Measurements from ENCODE around the gene ONECUT1. TPM values are rescaled to one million over a fixed set of nuclear protein-coding genes. Genes with fewer than 3 reads are reported as not detected.
A peak's percentile ranks its signal among the peaks of the same experiment; 100 is the strongest.

The ONECUT1 gene
- total RNA-seq, 1 experiment from 2014 or later = 35.9 TPM

DNA sequence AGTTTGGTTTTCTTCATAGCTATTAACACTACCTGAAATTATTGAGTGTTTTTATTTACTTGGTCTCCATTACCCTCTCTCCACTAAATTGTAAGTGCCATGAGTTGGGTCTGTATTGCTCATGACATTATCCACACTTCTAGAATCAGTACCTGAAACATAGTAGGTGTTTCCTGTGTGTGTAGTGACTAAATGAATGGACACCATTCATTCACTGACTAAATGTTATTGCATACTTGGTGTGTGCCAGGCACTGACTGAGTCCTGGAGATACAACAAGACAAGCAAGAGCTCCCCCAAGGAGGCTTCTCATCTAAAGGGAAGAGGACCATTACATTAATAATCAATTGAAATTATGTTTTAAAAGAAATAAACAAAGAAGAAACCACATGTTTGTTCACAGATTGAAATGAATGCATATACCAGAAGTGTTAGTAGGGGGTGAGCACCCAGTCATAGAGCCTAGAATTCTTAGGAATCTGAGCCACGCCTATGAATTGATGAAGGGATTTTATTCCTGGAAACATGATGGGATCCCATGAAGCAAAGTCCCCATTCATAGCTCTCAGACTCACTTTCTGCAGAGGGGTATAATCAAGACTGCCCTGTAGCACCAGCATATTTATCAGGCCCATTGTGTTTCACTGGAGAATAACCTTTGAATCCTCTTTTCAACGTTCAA lies 79.3 kb downstream of the ONECUT1 start:
- ATAC-seq (no peak), DNase-seq (ENCODE audit: low spot score) (no peak)
- Mint-ChIP-seq H3K9me3 (no peaks in the 10 kb centered on the region), H3K36me3 (no peaks in the 10 kb centered on the region), H3K27me3 (ENCODE audit: low read depth) (no peaks in the 10 kb centered on the region; the same call in 1 of the 2 replicates), H3K4me1 (peaks cover 18% of the 10 kb centered on the region), H3K4me3 (no peak overlapping the region), H3K27ac (no peak overlapping the region)
- TF ChIP-seq ZNF219 (CRISPR knock-in tag; IDR thresholded peaks at IDR 0.05; ENCODE audit: borderline replicate concordance) (no peak), NR2C2 (CRISPR knock-in tag; IDR thresholded peaks at IDR 0.05) (no peak), ESRRA (CRISPR knock-in tag; IDR thresholded peaks at IDR 0.05; ENCODE audit: borderline replicate concordance) (no peak)
- TF ChIP-seq, protein P1, sequence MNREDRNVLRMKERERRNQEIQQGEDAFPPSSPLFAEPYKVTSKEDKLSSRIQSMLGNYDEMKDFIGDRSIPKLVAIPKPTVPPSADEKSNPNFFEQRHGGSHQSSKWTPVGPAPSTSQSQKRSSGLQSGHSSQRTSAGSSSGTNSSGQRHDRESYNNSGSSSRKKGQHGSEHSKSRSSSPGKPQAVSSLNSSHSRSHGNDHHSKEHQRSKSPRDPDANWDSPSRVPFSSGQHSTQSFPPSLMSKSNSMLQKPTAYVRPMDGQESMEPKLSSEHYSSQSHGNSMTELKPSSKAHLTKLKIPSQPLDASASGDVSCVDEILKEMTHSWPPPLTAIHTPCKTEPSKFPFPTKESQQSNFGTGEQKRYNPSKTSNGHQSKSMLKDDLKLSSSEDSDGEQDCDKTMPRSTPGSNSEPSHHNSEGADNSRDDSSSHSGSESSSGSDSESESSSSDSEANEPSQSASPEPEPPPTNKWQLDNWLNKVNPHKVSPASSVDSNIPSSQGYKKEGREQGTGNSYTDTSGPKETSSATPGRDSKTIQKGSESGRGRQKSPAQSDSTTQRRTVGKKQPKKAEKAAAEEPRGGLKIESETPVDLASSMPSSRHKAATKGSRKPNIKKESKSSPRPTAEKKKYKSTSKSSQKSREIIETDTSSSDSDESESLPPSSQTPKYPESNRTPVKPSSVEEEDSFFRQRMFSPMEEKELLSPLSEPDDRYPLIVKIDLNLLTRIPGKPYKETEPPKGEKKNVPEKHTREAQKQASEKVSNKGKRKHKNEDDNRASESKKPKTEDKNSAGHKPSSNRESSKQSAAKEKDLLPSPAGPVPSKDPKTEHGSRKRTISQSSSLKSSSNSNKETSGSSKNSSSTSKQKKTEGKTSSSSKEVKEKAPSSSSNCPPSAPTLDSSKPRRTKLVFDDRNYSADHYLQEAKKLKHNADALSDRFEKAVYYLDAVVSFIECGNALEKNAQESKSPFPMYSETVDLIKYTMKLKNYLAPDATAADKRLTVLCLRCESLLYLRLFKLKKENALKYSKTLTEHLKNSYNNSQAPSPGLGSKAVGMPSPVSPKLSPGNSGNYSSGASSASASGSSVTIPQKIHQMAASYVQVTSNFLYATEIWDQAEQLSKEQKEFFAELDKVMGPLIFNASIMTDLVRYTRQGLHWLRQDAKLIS (CRISPR knock-in tag; IDR thresholded peaks at IDR 0.05; ENCODE audit: borderline replicate concordance) = no peak
- TF ChIP-seq, protein P2, sequence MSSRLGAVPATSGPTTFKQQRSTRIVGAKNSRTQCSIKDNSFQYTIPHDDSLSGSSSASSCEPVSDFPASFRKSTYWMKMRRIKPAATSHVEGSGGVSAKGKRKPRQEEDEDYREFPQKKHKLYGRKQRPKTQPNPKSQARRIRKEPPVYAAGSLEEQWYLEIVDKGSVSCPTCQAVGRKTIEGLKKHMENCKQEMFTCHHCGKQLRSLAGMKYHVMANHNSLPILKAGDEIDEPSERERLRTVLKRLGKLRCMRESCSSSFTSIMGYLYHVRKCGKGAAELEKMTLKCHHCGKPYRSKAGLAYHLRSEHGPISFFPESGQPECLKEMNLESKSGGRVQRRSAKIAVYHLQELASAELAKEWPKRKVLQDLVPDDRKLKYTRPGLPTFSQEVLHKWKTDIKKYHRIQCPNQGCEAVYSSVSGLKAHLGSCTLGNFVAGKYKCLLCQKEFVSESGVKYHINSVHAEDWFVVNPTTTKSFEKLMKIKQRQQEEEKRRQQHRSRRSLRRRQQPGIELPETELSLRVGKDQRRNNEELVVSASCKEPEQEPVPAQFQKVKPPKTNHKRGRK (CRISPR knock-in tag; IDR thresholded peaks at IDR 0.05; ENCODE audit: borderline replicate concordance) = no peak
- CTCF ChIA-PET = no interaction called here
- POLR2A ChIA-PET = no interaction called here

DNA sequence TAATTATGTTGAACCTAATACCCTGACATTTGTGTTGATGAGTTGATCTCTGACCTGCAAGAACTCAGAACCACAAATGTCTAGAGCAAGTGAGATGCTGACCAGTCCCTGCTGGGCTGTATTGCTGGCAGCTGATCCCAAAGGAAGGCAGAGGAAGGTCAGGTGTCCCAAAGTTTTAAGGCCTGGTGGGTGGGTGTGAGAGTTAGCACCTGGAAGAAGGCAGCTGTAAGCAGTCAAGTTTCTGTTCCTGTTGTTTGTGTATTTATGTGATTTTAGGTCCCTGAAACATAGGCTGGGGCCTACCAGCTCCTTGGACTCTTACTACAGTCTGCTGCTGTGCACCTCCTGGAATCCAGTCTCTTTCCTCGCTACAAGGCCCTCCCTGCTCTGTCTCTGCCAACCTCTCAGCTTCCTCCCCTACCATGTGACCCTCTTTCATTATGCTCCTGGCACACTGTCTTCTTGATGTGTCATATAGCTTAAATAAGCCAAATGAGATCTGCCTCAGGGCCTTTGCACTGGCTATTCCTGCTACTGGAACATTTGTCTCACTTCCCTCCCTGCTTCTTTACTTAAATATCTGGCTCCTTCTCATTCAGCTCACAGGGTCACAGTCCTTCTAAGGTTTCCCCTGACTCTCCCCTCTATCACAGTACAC lies 80.0 kb downstream of the ONECUT1 start:
- POLR2A ChIA-PET = interaction anchor here (1.6 kb wide), 1 partner anchor 31 kb away, joined by 4 read pairs; the partner anchor contains the start of gene ATOSA
- CTCF ChIA-PET = interaction anchor here (0.6 to 1.0 kb wide), 2 partner anchors 73 to 493 kb away, joined by 3 to 4 read pairs; no protein-coding TSS in a partner anchor
- Mint-ChIP-seq H3K36me3 (no peaks in the 10 kb centered on the region), H3K27ac (0 out of 2 replicates have a peak overlapping the region, but pooled peaks have one; percentile 10), H3K4me3 (peak overlapping the region; percentile 85), H3K9me3 (no peaks in the 10 kb centered on the region), H3K27me3 (ENCODE audit: low read depth) (no peaks in the 10 kb centered on the region; the same call in 1 of the 2 replicates), H3K4me1 (peaks cover 18% of the 10 kb centered on the region)
- TF ChIP-seq ZNF423 (CRISPR knock-in tag; IDR thresholded peaks at IDR 0.05) (no peak), GTF2I (CRISPR knock-in tag; conservative IDR thresholded peaks at IDR 0.05) (0 out of 2 replicates have a peak, but pooled peaks have one; percentile 55)
- DNase-seq (ENCODE audit: low spot score) = no peak
- ATAC-seq = peak; percentile 16

DNA sequence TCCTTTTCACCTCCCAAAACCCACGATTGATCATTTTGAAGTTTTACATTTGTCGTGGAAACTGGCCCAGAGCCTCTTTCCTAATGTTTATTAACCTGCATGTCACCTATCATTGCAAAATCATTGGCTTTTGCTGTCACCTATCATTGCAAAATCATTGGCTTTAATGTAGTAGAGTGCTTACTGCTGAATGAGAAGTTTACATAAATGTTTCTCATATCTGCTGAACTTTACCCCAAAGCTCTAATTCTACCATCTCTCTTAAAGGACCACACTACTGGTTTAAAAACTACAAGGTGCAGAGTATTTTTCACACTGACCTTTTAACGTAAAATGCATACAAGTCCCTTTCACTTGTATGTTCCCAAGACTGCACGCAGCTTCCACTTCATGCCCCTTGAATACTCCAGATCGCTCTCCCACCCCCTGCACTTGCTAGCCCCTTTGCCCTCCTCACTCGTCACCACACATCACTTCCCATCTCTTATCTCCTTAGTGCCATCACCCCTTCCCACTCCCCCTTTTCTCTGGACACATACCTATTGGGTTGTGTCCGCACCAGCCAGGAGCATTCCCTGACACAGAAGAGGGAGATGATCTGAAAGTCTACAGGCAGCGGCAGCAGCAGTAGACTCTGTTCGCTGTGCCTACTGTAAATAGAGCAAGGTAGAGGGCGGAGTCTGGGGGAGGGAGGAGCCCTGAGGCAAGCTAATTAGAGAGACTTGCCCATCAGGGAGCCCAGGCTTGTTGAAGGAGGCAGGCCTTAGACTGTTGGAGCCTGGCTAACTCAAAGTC lies 80.8 kb downstream of the ONECUT1 start:
- POLR2A ChIA-PET = interaction anchor here (1.4 to 1.6 kb wide), 2 partner anchors 9 to 30 kb away, joined by 3 to 4 read pairs; partner anchors contain the start of gene ATOSA

More for the DNA sequence above, 80.8 kb downstream of the ONECUT1 start:
- H3K27me3 Mint-ChIP-seq (ENCODE audit: low read depth) = no peaks in the 10 kb centered on the region; the same call in 1 of the 2 replicates
- H3K9me3 Mint-ChIP-seq = no peaks in the 10 kb centered on the region
- CTCF ChIA-PET = interaction anchor here (0.6 to 1.1 kb wide), 4 partner anchors 26 to 492 kb away, joined by 3 to 4 read pairs (median 4); no protein-coding TSS in a partner anchor
- peak overlapping the region; percentile 81; the same call in 1 of the 2 replicates for H3K27ac Mint-ChIP-seq
- H3K4me3 Mint-ChIP-seq = peak overlapping the region; percentile 85
- DNase-seq (ENCODE audit: low spot score) = peak; percentile 85
- peak; percentile 100 for ATAC-seq
- TF ChIP-seq FOXK1 (CRISPR knock-in tag; IDR thresholded peaks at IDR 0.05) (peak; percentile 57; the same call in 1 of the 2 replicates), ZNF317 (CRISPR knock-in tag; IDR thresholded peaks at IDR 0.05; ENCODE audit: borderline replicate concordance, low read depth) (no peak)
- H3K4me1 Mint-ChIP-seq = peaks cover 18% of the 10 kb centered on the region
- H3K36me3 Mint-ChIP-seq = no peaks in the 10 kb centered on the region

Other genes starting within 250 kb of the ONECUT1 start
- 203 to 217 TPM (median 212 TPM) in 3 replicates for gene ARPP19, start 221.3 kb downstream of the ONECUT1 start, total RNA-seq (2021)
- 11.8 to 13.2 TPM (median 11.9 TPM) in 3 replicates for gene ATOSA, start 110.9 kb downstream of the ONECUT1 start, total RNA-seq (2021)